Measurements from ENCODE around the gene FUT2. TPM values are rescaled to one million over a fixed set of nuclear protein-coding genes. Genes with fewer than 3 reads are reported as not detected.

Gene FUT2
- polyA plus RNA-seq, 1 donor (not counting 4 experiments of a cell fraction or from before 2014, with no cell fraction given): 2.3 TPM

DNA sequence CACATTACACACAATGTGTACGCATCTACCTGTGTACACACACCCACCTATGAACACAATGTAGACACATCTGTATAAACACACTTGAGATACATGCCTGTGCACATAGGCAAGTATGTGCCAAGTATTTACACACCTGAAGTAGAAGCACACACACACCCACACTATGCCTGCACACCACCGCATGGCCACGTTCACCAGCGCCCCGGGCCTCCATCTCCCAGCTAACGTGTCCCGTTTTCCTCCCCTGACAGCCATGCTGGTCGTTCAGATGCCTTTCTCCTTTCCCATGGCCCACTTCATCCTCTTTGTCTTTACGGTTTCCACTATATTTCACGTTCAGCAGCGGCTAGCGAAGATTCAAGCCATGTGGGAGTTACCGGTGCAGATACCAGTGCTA, 6.9 kb downstream of the FUT2 start:
- Histone ChIP-seq H3K9me3 (ENCODE audit: control insufficient read depth, low read depth, low read length) (no peaks in the 10 kb centered on the region), H3K4me2 (ENCODE audit: control insufficient read depth, extremely low read depth, insufficient read depth, low read depth, low read length) (no peak overlapping the region), H3K4me3 (ENCODE audit: control insufficient read depth in 2 of 3, extremely low read depth in 1 of 3, insufficient read depth in 2 of 3, low read depth in 1 of 3, low read length in 3 of 3) (no peak overlapping the region), H3K4me1 (ENCODE audit: control insufficient read depth, extremely low read depth, insufficient read depth, low read length) (peaks cover 10% of the 10 kb centered on the region), H4K20me1 (ENCODE audit: control insufficient read depth, extremely low read depth, insufficient read depth, low read length) (no peaks in the 10 kb centered on the region), H3K36me3 (ENCODE audit: control insufficient read depth in 2 of 2, extremely low read depth in 1 of 2, insufficient read depth in 2 of 2, low read length in 2 of 2) (peaks cover 0 to 8% of the 10 kb centered on the region in 2 experiments), H2AFZ (ENCODE audit: control insufficient read depth, low read length) (no peak overlapping the region), H3K9me1 (ENCODE audit: control insufficient read depth, extremely low read depth, insufficient read depth, low read length) (no peaks in the 10 kb centered on the region), H3K79me2 (ENCODE audit: control insufficient read depth, insufficient read depth, low read length) (no peaks in the 10 kb centered on the region), H3K27ac (ENCODE audit: control insufficient read depth, insufficient read depth, low read length) (no peak overlapping the region), H3K27me3 (ENCODE audit: control insufficient read depth, extremely low read depth, insufficient read depth, low read length) (no peaks in the 10 kb centered on the region), H3K9ac (ENCODE audit: control insufficient read depth, extremely low read depth, insufficient read depth, low read length) (no peak overlapping the region)
- dilution Hi-C loops (cut with MboI; ENCODE audit: extremely low pct_ligation_motif_present, low sequenced_read_pairs): no loop called here
- DNase-seq (ENCODE audit: low read depth, low spot score) (no peak), FAIRE-seq (no peak)
- TF ChIP-seq EZH2 (IDR thresholded peaks at IDR 0.05; ENCODE audit: low read length): no peak
- TF ChIP-seq, protein P1, sequence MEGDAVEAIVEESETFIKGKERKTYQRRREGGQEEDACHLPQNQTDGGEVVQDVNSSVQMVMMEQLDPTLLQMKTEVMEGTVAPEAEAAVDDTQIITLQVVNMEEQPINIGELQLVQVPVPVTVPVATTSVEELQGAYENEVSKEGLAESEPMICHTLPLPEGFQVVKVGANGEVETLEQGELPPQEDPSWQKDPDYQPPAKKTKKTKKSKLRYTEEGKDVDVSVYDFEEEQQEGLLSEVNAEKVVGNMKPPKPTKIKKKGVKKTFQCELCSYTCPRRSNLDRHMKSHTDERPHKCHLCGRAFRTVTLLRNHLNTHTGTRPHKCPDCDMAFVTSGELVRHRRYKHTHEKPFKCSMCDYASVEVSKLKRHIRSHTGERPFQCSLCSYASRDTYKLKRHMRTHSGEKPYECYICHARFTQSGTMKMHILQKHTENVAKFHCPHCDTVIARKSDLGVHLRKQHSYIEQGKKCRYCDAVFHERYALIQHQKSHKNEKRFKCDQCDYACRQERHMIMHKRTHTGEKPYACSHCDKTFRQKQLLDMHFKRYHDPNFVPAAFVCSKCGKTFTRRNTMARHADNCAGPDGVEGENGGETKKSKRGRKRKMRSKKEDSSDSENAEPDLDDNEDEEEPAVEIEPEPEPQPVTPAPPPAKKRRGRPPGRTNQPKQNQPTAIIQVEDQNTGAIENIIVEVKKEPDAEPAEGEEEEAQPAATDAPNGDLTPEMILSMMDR (optimal IDR thresholded peaks at IDR 0.05 in 1 of 3, IDR thresholded peaks at IDR 0.05 in 1 of 3, conservative IDR thresholded peaks at IDR 0.05 in 1 of 3; ENCODE audit: extremely low read depth in 1 of 3, insufficient read depth in 2 of 3, low read length in 3 of 3): no peak

DNA sequence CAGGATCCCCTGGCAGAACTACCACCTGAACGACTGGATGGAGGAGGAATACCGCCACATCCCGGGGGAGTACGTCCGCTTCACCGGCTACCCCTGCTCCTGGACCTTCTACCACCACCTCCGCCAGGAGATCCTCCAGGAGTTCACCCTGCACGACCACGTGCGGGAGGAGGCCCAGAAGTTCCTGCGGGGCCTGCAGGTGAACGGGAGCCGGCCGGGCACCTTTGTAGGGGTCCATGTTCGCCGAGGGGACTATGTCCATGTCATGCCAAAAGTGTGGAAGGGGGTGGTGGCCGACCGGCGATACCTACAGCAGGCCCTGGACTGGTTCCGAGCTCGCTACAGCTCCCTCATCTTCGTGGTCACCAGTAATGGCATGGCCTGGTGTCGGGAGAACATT, 7.5 kb downstream of the FUT2 start:
- Histone ChIP-seq H3K36me3 (ENCODE audit: control insufficient read depth in 2 of 2, extremely low read depth in 1 of 2, insufficient read depth in 2 of 2, low read length in 2 of 2) (peaks cover 0 to 8% of the 10 kb centered on the region in 2 experiments), H3K4me2 (ENCODE audit: control insufficient read depth, extremely low read depth, insufficient read depth, low read depth, low read length) (no peak overlapping the region), H3K9me3 (ENCODE audit: control insufficient read depth, low read depth, low read length) (no peaks in the 10 kb centered on the region), H3K4me3 (ENCODE audit: control insufficient read depth in 2 of 3, extremely low read depth in 1 of 3, insufficient read depth in 2 of 3, low read depth in 1 of 3, low read length in 3 of 3) (no peak overlapping the region), H3K4me1 (ENCODE audit: control insufficient read depth, extremely low read depth, insufficient read depth, low read length) (peaks cover 4% of the 10 kb centered on the region), H3K27ac (ENCODE audit: control insufficient read depth, insufficient read depth, low read length) (no peak overlapping the region), H2AFZ (ENCODE audit: control insufficient read depth, low read length) (no peak overlapping the region), H3K27me3 (ENCODE audit: control insufficient read depth, extremely low read depth, insufficient read depth, low read length) (no peaks in the 10 kb centered on the region), H3K79me2 (ENCODE audit: control insufficient read depth, insufficient read depth, low read length) (no peaks in the 10 kb centered on the region), H3K9me1 (ENCODE audit: control insufficient read depth, extremely low read depth, insufficient read depth, low read length) (no peaks in the 10 kb centered on the region), H4K20me1 (ENCODE audit: control insufficient read depth, extremely low read depth, insufficient read depth, low read length) (no peaks in the 10 kb centered on the region), H3K9ac (ENCODE audit: control insufficient read depth, extremely low read depth, insufficient read depth, low read length) (no peak overlapping the region)
- DNase-seq (ENCODE audit: low read depth, low spot score) (no peak), FAIRE-seq (no peak)
- TF ChIP-seq, protein P1 (optimal IDR thresholded peaks at IDR 0.05 in 1 of 3, IDR thresholded peaks at IDR 0.05 in 1 of 3, conservative IDR thresholded peaks at IDR 0.05 in 1 of 3; ENCODE audit: extremely low read depth in 1 of 3, insufficient read depth in 2 of 3, low read length in 3 of 3): no peak
- no peak for TF ChIP-seq EZH2 (IDR thresholded peaks at IDR 0.05; ENCODE audit: low read length)
- dilution Hi-C loops (cut with MboI; ENCODE audit: extremely low pct_ligation_motif_present, low sequenced_read_pairs): no loop called here

All from keratinocyte (primary cell).